Erythroblast (primary cell): ENCODE results near the gene CFAP97D1.

ENCODE experiments used
- GATA1 ChIP-seq: IDR thresholded peaks from 2 replicates; pipeline ENCODE4 v1.6.1; 2011; ENCODE audit warnings: low read depth, mild to moderate bottlenecking, control low read depth, low read length, moderate library complexity
- POLR2A ChIP-seq: IDR thresholded peaks from 2 replicates; pipeline ENCODE4 v1.6.1; 2011; ENCODE audit warnings: mild to moderate bottlenecking, low read length

GRCh38 chr17:43770957-43771356 lies 9.3 kb upstream of the CFAP97D1 start:
- TF ChIP-seq POLR2A: no peak
- no peak for TF ChIP-seq GATA1
